Ramos (cell line): ENCODE measurements around the gene SPEF2.

Experiments used
- in situ Hi-C: fragments of 300-500 bp; cut with MboI; formaldehyde crosslinking; loops from one replicate; pipeline ENCODE4 v1.14.3; 2022; ENCODE audit warnings: low sequenced_read_pairs; ENCODE audit not compliant: unreplicated experiment

SPEF2 gene

GRCh38 chr5:35617435-35618303, at the start of gene SPEF2:
TSS of gene SPEF2 (plus strand) at chr5:35617863. CDS start at chr5:35617998, 135 bp downstream.
- in situ Hi-C loops, result no loop called here

- in situ Hi-C loops, result no loop called here
Observed at GRCh38 chr5:35575578-35575977, 42.1 kb upstream of the SPEF2 start.

GRCh38 chr5:35587419-35587818, 30.2 kb upstream of the SPEF2 start:
- in situ Hi-C loops, result no loop called here

GRCh38 chr5:35593338-35593737, 24.3 kb upstream of the SPEF2 start:
- in situ Hi-C loops, result no loop called here

- in situ Hi-C loops, result no loop called here
Observed at GRCh38 chr5:35598707-35599370, 18.8 kb upstream of the SPEF2 start.

- in situ Hi-C loops, result no loop called here
Observed at GRCh38 chr5:35600591-35600990, 17.1 kb upstream of the SPEF2 start.

GRCh38 chr5:35608881-35609779, 8.5 kb upstream of the SPEF2 start:
- in situ Hi-C loops, result no loop called here

- in situ Hi-C loops, result no loop called here
Observed at GRCh38 chr5:35617060-35617434, 616 bp upstream of the SPEF2 start.

GRCh38 chr5:35618304-35618636, 607 bp downstream of the SPEF2 start:
- in situ Hi-C loops, result no loop called here

GRCh38 chr5:35618781-35619180, 1.1 kb downstream of the SPEF2 start:
- in situ Hi-C loops, result no loop called here

GRCh38 chr5:35622974-35623373, 5.3 kb downstream of the SPEF2 start:
- in situ Hi-C loops, result no loop called here

GRCh38 chr5:35623991-35624390, 6.3 kb downstream of the SPEF2 start:
- in situ Hi-C loops, result no loop called here

- in situ Hi-C loops, result no loop called here
Observed at GRCh38 chr5:35626108-35626507, 8.4 kb downstream of the SPEF2 start.

- in situ Hi-C loops, result no loop called here
Observed at GRCh38 chr5:35626553-35626952, 8.9 kb downstream of the SPEF2 start.

- in situ Hi-C loops, result no loop called here
Observed at GRCh38 chr5:35634326-35634725, 16.7 kb downstream of the SPEF2 start.

GRCh38 chr5:35640623-35641022, 23.0 kb downstream of the SPEF2 start:
- in situ Hi-C loops, result no loop called here

GRCh38 chr5:35644543-35644942, 26.9 kb downstream of the SPEF2 start:
- in situ Hi-C loops, result no loop called here

- in situ Hi-C loops, result no loop called here
Observed at GRCh38 chr5:35647128-35647527, 29.5 kb downstream of the SPEF2 start.

GRCh38 chr5:35647712-35648111, 30.0 kb downstream of the SPEF2 start:
- in situ Hi-C loops, result no loop called here

GRCh38 chr5:35651002-35651756, 33.5 kb downstream of the SPEF2 start:
- in situ Hi-C loops, result loop anchor here (5.0 kb wide), 1 partner anchor 271 kb away; no protein-coding TSS in a partner anchor
